Measurements from ENCODE around the gene DNASE1L1. TPM values are rescaled to one million over a fixed set of nuclear protein-coding genes. Genes with fewer than 3 reads are reported as not detected.
"Not testable (repeated sequence)": the region's sequence is repeated elsewhere in the genome, so short reads cannot be mapped to it uniquely, and the experiment has no call there.

Gene DNASE1L1
- total RNA-seq, 4 donors from 2014 or later: 15.9 to 156 (median 36.9) TPM

- Histone ChIP-seq H3K4me3 (peak overlapping the region; percentile 60 to 84 (median 67)), H3K36me3 (peaks cover 0 to 10% (median 0%) of the 10 kb centered on the region in 4 donors), H3K27ac (peak overlapping the region; percentile 97 to 99 (median 98)), H3K9me3 (no peaks in the 10 kb centered on the region), H3K27me3 (no peaks in the 10 kb centered on the region), H3K4me1 (peaks cover 0 to 20% (median 8%) of the 10 kb centered on the region in 4 donors)
- intact Hi-C loops (cut with DNase I; ENCODE audit: low total_unique reads): loop anchor here (5.0 kb wide), 1 partner anchor 47 kb away; no protein-coding TSS in a partner anchor
- 49% methylated on average over 49 of the region's 49 CpGs; no CpG with 5 or more reads in 1 of the 2 donors for WGBS, 2 donors (ENCODE audit: low coverage in 1 of 2)
- TF ChIP-seq CTCF (IDR thresholded peaks at IDR 0.05) (peak; percentile 78 to 91 (median 80)), POLR2AphosphoS5 (IDR thresholded peaks at IDR 0.05) (no peak)
- DNase-seq: peak; percentile 91
- in situ Hi-C loops (cut with MboI; ENCODE audit: low pct_ligation_motif_present in 1 of 4, low pct_unique_long_range_greater_than_20kb in 1 of 4, low sequenced_read_pairs in 3 of 4): no loop called here
These were observed 10.2 kb downstream of the DNASE1L1 start for GRCh38 chrX:154398668-154399526.

DNA sequence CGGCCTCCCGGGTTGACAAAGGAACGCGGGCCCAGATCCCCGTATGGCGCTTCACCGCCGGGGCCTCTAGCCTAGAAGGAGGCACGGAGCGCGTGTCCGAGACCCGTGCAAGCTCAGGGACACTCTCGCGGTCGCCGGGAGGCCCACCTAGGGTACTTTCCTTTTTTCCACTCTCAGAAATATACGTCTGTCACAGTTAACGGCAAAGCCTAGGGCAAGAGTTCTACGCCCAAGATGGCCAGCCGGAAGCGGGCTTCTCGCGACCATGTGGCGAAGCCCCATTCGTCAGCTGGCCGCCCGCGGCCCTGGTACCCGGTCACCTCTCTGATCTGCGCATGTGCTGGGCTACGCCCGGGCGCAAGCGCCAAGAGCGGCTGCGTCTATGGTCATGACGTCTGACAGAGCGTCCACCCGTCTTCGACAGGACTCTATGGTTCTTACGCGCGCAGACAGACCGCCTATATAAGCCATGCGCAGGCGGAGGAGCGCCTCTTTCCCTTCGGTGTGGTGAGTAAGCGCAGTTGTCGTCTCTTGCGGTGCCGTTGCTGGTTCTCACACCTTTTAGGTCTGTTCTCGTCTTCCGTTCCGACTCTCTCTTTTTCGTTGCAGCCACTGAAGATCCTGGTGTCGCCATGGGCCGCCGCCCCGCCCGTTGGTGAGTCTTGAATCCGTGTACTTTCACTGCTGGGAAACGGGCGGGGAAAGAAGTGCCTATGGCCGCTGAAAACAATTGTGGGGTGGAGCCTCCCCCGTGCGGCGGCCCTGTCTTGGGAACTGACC is 11.0 kb downstream of the DNASE1L1 start, which contains the start of gene RPL10:
RPL10 (plus strand) TSS at position 490 of the 780 bp plus-strand sequence; CDS start at position 633, 143 bp downstream.
- peak; percentile 94 for DNase-seq
- in situ Hi-C loops (cut with MboI; ENCODE audit: low pct_ligation_motif_present in 1 of 4, low pct_unique_long_range_greater_than_20kb in 1 of 4, low sequenced_read_pairs in 3 of 4): no loop called here
- peak within 1 kb of the TSS; percentile 60 to 84 (median 67) for H3K4me3 ChIP-seq
- 55% methylated on average over 69 of the region's 69 CpGs; no CpG with 5 or more reads in 1 of the 2 donors for WGBS, 2 donors (ENCODE audit: low coverage in 1 of 2)
- TF ChIP-seq EP300 (IDR thresholded peaks at IDR 0.05; ENCODE audit: low read depth): no peak
- peak; percentile 98 for TF ChIP-seq POLR2A (IDR thresholded peaks at IDR 0.05)
- no peak for TF ChIP-seq CTCF (IDR thresholded peaks at IDR 0.05)
- peak; percentile 98 to 100 (median 99) for TF ChIP-seq POLR2AphosphoS5 (IDR thresholded peaks at IDR 0.05)
- H3K27me3 ChIP-seq: no peaks in the 10 kb centered on the region
- peaks cover 0 to 10% (median 0%) of the 10 kb centered on the region in 4 donors for H3K36me3 ChIP-seq
- intact Hi-C loops (cut with DNase I; ENCODE audit: low total_unique reads): loop anchor here (5.0 kb wide), 1 partner anchor 46 kb away; no protein-coding TSS in a partner anchor
- peaks cover 0 to 20% (median 8%) of the 10 kb centered on the region in 4 donors for H3K4me1 ChIP-seq
- H3K27ac ChIP-seq: peak within 1 kb of the TSS; percentile 97 to 99 (median 98)
- no peaks in the 10 kb centered on the region for H3K9me3 ChIP-seq

DNA sequence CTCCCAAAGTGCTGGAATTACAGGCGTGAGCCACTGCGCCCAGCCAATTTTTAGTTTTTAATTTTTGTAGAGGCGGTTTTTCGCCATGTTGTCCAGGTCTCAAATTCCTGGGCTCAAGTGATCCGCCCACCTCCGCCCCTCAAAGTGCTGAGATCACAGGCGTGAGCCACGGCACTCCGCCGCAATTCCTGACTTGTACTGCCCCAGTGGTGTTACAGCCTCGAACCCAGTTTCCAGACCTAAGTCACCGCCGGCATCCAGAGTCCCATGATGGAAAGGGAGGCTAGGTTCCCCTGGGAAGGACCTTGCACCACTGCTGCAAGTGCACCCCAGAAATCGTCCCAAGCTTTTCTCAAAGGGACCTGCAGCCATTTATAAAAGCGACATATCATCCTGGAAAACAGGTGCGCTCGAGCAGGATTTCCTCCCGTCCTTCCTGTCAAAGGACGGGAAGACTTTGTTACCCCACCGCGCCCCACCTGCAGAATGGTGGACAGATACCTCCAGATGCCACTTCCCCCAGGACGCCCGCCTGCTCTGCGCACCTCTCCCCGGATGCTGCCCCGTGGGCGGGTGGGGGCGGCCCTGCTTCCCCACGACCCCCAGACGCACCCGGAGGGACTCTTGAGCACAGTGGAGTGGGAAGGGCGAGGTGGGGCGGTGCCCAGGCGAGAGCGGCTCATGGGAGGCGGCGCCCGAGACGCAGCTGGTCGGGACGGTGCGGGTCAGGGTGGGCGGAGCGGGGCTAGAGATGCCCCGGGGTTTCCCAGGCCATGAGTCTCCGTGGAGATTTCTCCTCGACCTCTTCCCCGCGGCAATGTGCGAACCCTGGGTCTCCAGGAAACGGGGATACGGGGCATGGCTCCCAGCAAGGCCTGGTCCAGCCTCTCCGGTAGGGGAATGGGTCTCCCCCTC is 11.8 kb downstream of the DNASE1L1 start:
- WGBS, 2 donors (ENCODE audit: low coverage in 1 of 2): 54% methylated on average over 49 of the region's 53 CpGs; no CpG with 5 or more reads in 1 of the 2 donors
- peak overlapping the region; percentile 51 to 84 (median 56) for H3K4me3 ChIP-seq
- no peaks in the 10 kb centered on the region for H3K9me3 ChIP-seq
- H3K36me3 ChIP-seq: peaks cover 0 to 10% (median 0%) of the 10 kb centered on the region in 4 donors
- TF ChIP-seq EP300 (IDR thresholded peaks at IDR 0.05; ENCODE audit: low read depth): no peak
- no peak for TF ChIP-seq POLR2A (IDR thresholded peaks at IDR 0.05)
- peak; percentile 28 to 59 (median 34) for TF ChIP-seq POLR2AphosphoS5 (IDR thresholded peaks at IDR 0.05)
- TF ChIP-seq CTCF (IDR thresholded peaks at IDR 0.05): no peak
- H3K4me1 ChIP-seq: peaks cover 0 to 20% (median 8%) of the 10 kb centered on the region in 4 donors
- H3K27ac ChIP-seq: peak overlapping the region; percentile 97 to 99 (median 98)
- in situ Hi-C loops (cut with MboI; ENCODE audit: low pct_ligation_motif_present in 1 of 4, low pct_unique_long_range_greater_than_20kb in 1 of 4, low sequenced_read_pairs in 3 of 4): no loop called here
- peak; percentile 83 for DNase-seq
- H3K27me3 ChIP-seq: no peaks in the 10 kb centered on the region
- intact Hi-C loops (cut with DNase I; ENCODE audit: low total_unique reads): loop anchor here (5.0 kb wide), 1 partner anchor 45 kb away; no protein-coding TSS in a partner anchor

GRCh38 chrX:154396363-154396762 is 12.7 kb downstream of the DNASE1L1 start:
- WGBS, 2 donors (ENCODE audit: low coverage in 1 of 2): 92% methylated on average over 15 of the region's 17 CpGs; no CpG with 5 or more reads in 1 of the 2 donors
- H3K9me3 ChIP-seq; H3K4me3 ChIP-seq; H3K27me3 ChIP-seq; in situ Hi-C loops (cut with MboI; ENCODE audit: low pct_ligation_motif_present in 1 of 4, low pct_unique_long_range_greater_than_20kb in 1 of 4, low sequenced_read_pairs in 3 of 4): not testable (repeated sequence)
- peak overlapping the region; percentile 97 to 99 (median 98) for H3K27ac ChIP-seq
- peak; percentile 6 for DNase-seq
- intact Hi-C loops (cut with DNase I; ENCODE audit: low total_unique reads): loop anchor here (5.0 kb wide), 1 partner anchor 44 kb away; no protein-coding TSS in a partner anchor
- peaks cover 0 to 20% (median 8%) of the 10 kb centered on the region in 4 donors for H3K4me1 ChIP-seq
- peaks cover 0 to 10% (median 0%) of the 10 kb centered on the region in 4 donors for H3K36me3 ChIP-seq

DNA sequence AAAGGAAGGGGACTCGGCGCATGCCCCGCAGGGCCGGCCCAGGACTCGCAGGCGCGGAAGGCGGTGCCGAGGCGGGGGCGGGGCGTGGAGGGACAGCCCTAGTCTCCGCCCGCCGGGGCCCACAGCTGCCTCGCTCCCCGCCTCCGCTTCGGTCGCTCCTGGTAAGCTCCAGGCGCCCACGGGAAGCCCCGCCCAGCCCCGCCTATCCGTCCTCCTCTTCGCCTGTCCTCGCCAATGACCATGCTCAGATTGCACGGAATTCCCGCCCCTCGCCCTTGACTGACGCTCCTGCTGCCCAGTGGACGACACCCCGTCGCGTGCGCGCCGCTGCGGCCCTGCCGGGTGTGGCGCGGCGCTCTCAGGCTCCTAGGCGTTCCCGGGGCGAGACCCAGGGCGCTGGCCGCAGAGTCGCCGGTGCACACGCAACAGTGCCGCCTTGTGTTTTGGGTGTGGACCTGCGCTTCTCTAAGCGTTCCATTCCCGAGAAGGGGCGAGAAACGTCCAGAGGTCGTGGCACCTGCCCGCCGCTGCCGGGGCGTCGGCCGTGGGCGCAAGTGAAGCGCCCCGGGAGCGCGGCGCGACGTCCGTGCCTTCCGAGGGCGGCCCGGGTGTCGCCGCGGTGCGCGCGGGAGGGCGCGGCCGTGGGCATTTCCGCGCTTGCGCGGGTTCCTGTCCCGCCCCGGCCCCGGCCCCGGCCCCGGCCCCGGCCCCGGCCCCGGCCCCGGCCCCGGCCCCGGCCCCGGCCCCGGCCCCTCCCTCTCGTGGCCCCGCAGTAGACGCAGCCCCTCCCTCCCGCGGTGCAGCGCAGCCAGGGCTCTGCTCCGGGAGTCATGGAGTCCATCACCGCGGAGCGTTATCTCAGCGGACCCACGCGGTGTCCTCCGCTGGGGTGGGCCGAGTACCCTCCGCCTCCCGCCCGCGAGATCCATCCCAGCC is 19.0 kb downstream of the DNASE1L1 start:
- peak overlapping the region; percentile 62 to 86 (median 73) for H3K27ac ChIP-seq
- WGBS, 2 donors (ENCODE audit: low coverage in 1 of 2): 50% methylated on average over 30 of the region's 121 CpGs; no CpG with 5 or more reads in 1 of the 2 donors
- H3K9me3 ChIP-seq; H3K36me3 ChIP-seq; intact Hi-C loops (cut with DNase I; ENCODE audit: low total_unique reads); in situ Hi-C loops (cut with MboI; ENCODE audit: low pct_ligation_motif_present in 1 of 4, low pct_unique_long_range_greater_than_20kb in 1 of 4, low sequenced_read_pairs in 3 of 4); H3K4me1 ChIP-seq; DNase-seq; H3K27me3 ChIP-seq: not testable (repeated sequence)
- H3K4me3 ChIP-seq: peak overlapping the region in 1 of 4 donors; percentile 30

All from transverse colon (tissue), 4 donors.